Dermis blood vessel endothelial cell (primary cell): Measurements from ENCODE around the gene SYNRG. TPM values are rescaled to one million over a fixed set of nuclear protein-coding genes. Genes with fewer than 3 reads are reported as not detected.

Source experiments
- DNase-seq: peaks from one replicate; pipeline ENCODE4 v3.0.0; 2010
- total RNA-seq: library from RNA; depleted of rRNA; stranded (reverse); fragments of >200 nt; gene quantifications from 2 replicates; pipeline ENCODE4 v1.2.3, GENCODE V29; 2014

The SYNRG gene
- total RNA-seq, 1 donor from 2014 or later: 16.8 TPM

- no peak for DNase-seq
Measured at GRCh38 chr17:37494971-37495370, 114.2 kb downstream of the SYNRG start.

- DNase-seq: no peak
Measured at GRCh38 chr17:37494401-37494831, 114.8 kb downstream of the SYNRG start.

DNA sequence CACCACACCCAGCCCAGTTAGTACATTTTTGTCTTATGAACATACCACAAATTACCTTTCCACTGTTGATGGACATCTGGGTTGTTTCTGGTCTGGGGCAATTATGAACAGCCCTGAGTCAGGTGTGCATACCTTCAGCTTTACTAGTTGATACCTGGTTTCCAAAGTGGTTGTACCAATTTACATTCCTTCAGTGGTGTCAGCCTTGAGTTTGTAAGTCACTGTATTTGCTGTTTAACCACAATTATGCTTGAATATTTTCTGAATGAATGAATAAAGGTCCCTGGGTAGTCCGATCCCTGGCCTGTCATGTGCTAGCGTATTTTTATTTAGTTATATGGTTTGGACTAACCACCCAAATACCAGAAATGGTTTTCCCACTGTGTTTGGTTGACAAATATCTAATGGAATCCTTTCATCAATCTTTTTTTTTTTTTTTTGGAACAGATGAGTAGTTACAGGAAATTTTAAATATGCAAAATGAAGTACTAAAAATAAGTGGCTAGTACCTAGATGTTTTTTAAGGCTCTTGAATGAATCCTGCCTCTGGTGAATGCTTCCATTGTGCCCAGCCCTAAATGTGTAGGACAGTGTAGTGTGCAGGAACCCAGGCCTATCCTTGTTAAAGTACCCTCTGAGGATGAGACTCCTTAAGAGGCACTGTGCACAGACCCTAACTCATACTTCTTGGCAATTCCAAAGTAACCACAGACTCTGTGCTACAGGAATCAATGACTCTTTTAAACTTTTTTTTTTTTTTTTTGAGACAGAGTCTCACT is 115.8 kb downstream of the SYNRG start:
- no peak for DNase-seq

GRCh38 chr17:37492167-37492566 is 117.1 kb downstream of the SYNRG start:
- no peak for DNase-seq

GRCh38 chr17:37490638-37491614 is 118.3 kb downstream of the SYNRG start:
- DNase-seq: peak; percentile 89

- peak; percentile 69 for DNase-seq
Measured at GRCh38 chr17:37490022-37490587, 119.1 kb downstream of the SYNRG start.

GRCh38 chr17:37489197-37490001 is 119.8 kb downstream of the SYNRG start, which contains the start of gene DUSP14:
Gene DUSP14 (plus strand): TSS chr17:37489891. CDS start chr17:37512273, 22,382 bp downstream.
- DNase-seq: peak; percentile 88

- DNase-seq: peak; percentile 93
Measured at GRCh38 chr17:37488607-37489196, 120.5 kb downstream of the SYNRG start.

DNA sequence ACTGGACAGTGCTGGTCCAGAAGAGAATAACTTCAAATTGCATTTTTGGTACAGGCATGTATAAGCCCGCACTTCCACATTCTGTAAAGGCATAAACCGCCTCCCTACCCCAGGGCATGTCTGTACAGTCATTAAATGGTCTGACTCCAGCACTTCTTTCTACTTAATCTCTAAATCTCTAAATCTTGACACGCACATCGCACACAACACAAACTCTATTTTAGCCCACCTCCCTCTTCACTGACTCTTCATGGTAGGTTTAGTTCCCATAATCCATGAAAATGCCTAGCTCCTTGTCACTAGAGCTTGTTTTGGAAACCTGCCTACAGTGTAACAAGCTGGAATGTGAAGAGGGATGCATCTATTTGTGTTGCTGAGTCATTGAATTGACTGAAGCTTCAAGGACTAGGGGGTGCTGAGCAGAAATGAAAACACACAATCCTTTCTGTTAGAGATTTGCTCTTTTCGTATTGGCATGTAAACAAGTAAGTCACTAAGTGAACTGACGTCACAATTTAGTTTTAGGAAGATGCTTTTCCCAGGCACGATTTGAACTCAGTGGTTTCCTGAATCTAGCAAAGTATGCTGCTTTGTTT is 121.1 kb downstream of the SYNRG start:
- peak; percentile 95 for DNase-seq

DNA sequence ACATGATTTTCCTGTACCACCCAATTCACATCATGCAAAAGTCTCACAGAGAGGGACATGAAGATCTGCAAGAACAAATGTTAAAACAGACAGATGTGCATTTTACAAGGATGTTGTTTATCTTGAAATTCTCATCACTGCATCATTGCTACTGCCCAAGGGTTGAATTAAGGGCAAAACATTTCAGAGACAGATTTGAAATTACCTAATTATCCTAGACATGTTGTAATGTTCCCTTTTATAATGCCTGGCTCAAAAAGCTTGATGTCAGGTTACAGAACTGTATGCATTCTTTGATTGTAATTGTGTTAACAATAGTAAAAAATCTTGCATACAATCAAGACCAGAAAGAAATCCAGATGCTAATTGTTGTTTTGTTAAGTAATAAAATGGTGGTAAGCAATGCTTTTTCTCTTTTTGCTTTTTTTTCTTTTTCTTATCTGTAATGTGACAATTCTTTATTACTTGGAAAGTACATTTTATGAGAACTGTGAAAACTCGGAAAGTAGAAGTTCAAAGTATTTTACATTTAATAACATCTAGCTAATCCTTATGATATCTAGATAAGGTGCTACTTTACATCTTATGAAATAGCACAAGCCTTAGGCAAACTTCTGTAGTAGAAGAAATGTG is 123.2 kb downstream of the SYNRG start:
- DNase-seq: no peak

GRCh38 chr17:37483311-37484039 is 125.7 kb downstream of the SYNRG start:
- peak; percentile 35 for DNase-seq

- no peak for DNase-seq
Measured at GRCh38 chr17:37481001-37481665, 128.1 kb downstream of the SYNRG start.

GRCh38 chr17:37480427-37480826 is 128.8 kb downstream of the SYNRG start:
- no peak for DNase-seq

DNA sequence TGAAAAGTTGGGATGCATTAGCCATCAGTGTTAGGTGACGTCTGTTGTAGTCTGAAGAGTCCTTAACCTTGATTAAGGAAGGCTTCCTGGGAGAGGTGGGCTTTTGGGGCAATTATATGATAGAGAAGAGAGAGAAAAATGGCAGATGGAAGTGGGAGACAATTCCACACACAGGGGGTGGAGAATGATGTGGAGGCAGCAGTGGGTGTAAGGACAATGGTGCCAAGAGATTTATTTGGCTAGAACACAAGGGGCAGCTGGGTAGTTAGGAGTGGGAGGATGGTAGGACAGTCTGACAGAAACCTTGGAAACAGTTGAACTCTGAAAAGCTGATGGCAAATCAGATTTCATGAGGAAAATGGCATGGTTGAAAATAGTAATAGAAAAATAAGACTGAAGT is 130.2 kb downstream of the SYNRG start:
- no peak for DNase-seq

DNA sequence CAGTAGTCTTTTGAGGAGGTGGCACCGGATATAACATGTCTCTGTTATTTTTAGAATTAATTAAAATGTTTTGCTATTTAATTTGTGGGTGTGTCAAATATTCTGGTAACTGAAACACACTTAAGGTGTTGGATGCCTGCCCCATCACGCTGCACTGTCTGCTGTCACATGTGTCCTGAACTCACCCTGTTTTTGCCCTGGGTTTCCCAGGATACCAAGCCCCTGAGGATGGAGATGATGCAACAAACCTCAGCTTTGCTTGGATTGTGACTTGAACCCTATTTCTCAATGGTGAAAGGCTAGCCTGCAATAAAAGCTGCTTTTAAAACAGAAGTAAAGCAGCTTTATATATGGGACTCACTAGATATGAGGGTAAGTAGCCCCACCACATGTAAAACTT is 131.0 kb downstream of the SYNRG start:
- no peak for DNase-seq

DNA sequence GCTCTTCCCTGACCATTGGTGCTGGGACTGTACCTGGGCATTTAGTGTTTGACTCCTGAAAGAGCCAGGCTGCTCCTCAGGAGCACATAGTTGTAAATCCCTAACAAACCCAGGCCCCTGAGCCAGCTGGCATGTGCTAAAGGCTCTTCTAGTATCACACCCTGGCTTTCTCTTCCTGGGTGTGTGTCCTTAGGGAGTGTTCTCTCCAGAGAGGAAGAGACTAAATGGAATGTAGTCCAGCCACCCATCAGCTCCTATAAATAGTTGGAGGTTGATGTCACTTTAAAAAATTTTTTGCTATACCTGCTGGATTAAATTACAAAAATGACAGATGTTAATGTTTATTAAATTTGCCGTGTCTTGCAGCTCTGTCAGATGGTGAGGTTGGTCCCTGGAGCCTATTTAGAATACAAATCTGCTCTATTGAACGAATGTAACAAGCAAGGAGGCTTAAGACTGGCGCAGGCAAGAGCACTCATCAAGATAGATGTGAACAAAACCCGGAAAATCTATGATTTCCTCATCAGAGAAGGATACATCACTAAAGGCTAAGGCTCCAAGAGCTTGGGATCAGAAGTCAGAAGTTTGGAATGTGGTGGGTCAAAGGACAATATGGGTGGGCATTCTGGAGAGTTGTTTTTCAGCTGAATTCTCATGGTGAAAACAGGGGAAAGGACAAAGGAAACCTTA is 132.6 kb downstream of the SYNRG start:
- peak; percentile 91 for DNase-seq

DNA sequence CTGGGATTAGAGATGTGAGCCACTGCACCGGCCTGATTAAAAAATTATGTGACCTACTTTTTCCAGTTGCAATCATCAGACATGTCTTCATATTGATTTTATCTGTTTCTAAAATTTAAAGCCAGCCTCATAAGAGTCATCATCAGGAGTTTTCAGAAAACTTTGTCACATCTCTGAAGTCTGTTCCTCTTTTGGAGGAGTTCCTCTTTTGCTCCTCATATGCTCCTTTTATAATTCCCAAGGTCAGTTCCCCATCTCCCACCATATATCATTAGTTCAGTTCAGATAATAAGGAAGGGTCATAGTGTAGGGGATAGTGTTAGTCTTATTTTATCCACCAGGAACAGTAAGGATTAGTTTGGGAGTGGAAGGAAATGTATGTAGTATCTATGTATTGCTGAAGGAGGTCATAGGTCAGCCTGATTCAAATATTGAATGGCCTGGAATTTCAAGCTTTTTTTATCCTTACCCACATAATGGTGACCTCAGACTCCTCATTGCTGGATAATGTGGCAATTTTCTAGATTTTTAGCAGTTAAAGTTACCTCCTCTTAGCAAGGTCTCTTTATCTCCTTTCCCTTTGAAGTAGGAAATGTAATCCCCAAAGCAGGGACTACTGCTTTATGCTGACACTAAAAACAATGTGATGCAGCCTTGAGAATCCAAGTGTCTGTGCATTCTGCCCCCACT is 133.3 kb downstream of the SYNRG start:
- DNase-seq: peak; percentile 13

DNA sequence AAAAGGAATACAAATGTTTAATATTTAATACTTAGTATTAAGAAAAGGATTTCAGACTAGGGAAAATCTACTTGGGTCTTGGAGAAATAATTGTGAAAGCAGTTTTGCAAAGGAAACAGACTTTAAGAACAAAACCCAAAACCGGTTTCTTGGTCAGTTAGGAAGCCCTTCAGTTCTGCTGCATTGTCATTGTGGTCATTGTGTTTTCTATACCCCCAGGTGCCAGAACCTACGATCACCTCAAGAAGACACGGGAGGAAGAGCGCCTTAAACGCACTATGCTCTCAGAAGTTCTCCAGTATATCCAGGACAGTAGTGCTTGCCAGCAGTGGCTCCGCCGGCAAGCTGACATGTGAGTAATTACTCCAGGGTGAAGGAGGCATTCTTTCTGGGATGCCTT is 139.0 kb downstream of the SYNRG start:
- DNase-seq: no peak
